HG03520 (cell line): ENCODE data around the gene FAM177A1.
"Not testable (repeated sequence)": the region's sequence is repeated elsewhere in the genome, so short reads cannot be mapped to it uniquely, and the experiment has no call there.

ENCODE experiments used
- ATAC-seq: cut with Tn5 transposase; IDR thresholded peaks from one replicate; pipeline ENCODE4 v1.9.1; 2021; ENCODE audit warnings: mild to moderate bottlenecking, moderate library complexity; ENCODE audit not compliant: unreplicated experiment

FAM177A1 gene

DNA sequence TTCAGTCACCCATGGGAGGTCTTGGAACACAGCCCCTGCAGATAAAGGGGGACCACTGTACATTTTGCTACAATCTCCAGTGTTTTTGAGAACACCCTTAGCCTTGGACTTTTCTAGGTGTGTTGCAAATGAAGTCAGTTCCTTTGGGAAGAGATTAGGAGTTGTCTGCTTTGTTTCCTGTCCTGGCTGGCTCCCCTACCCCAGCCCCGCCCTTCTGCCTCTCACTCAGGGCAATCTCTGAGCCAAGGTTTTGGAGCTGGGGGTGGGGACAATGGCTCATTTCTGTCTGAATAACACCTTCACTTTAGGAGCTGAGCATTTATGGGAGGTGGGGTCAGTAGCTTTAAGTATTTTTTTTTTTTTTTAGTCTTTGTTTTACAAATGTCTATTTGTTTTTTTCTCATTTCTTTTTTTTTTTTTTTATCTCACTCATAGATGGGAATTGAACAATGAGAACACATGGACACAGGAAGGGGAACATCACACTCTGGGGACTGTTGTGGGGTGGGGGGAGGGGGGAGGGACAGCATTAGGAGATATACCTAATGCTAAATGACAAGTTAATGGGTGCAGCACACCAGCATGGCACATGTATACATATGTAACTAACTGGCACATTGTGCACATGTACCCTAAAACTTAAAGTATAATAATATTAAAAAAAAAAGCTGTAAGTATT is 15.2 kb downstream of the FAM177A1 start:
- ATAC-seq, result not testable (repeated sequence)

DNA sequence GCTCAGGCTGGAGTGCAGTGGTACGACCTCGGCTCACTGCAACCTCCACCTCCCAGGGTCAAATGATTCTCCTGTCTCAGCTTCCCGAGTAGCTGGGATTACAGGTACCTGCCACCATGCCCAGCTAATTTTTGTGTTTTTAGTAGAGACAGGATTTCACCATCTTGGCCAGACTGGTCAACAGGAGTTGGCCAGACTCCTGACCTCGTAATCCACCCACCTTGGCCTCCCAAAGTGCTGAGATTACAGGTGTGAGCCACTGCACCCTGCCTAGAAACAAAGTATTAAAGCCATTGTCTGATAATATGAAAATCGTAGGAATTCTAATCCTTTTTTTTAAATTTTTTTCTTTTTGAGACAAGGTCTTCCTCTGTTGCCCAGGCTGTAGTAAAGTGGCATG is 19.7 kb downstream of the FAM177A1 start:
- not testable (repeated sequence) for ATAC-seq

DNA sequence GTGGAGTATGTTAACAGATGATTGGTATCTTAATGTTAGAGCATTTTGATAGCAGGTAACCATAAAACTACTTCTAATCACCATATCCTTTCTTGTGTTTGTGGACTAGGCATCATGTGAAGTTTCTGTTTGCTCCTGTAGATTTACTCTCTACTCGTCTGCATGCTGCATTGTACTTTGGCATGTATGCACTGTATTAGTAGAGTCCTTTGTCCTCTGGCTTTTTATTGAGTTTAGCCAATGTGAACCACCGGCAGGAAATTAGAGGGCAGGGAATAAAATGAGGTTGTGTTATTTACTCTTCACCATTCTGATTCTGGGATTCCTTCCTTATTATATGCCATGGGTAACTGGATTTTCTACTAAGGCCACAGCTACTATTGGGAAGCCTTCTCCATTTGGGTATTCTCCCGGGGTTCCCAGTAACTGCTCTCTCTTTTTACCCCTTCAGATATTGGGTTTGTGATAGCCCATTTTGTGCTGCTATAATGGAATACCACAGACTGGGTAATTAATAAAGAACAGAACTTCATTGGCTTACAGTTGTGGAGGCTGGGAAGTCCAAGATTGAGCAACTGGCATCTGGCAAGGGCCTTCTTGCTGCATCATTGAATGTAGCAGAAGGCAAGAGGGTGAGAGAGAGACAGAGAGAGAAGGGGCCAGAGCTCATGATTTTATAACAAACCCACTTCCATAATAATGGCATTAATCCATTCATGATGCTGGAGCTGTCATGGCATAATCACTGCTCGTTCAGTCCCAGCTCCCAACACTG is 22.4 kb downstream of the FAM177A1 start:
- ATAC-seq, result no peak

DNA sequence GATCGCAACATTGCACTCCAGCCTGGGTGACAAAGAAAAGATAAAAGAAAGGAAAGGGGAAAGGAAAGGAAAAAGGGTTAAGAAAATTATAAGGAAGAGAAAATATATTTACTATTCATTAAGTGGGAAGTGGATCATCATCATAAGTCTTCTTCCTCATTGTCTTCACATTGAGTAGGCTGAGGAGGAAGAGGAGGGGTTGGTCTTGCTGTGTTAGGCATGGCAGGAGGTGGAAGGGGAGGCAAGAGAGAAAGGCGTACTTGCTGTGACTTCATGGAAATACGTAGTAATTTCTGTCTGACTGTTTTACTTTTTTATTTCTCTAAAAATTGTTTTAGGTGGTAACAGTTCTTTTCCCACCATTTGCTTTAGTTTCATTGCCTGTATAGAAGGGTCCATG is 26.2 kb downstream of the FAM177A1 start:
- ATAC-seq, result no peak

DNA sequence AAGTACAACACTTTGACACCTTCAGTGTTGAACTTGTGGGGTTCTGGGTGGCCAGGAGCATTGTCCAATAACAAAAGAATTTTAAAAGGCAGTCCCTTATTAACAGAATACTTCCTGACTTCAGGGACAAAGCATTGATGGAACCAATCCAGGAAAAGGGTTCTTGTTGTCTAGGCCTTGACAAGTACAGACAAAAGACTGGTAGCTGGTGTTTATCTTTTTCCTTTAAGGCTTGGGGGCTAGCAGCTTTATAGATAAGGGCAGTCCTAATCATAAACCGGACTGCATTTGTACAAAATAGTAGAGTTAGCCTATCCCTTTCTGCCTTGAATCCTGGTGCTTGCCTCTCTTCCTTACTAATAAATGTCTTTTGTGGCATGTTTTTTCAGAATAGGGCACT is 27.4 kb downstream of the FAM177A1 start:
- no peak for ATAC-seq

DNA sequence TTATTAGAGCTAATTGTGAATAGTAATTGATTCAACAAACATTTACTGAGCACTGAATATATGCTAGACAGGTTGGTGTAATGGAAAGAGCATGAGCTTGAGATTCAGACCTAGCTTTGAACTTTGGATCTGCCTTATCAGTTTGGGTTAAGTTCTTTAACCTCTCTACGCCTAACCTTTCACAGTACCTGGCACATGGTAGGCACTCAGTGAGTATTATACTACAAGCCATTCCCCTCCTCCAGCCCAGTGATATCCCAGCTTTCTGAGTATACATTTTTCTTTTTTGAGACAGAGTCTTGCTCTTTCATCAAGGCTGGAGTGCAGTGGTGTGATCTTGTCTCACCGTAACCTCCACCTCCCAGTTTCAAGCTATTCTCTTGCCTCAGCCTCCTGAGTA is 32.0 kb downstream of the FAM177A1 start:
- no peak for ATAC-seq

DNA sequence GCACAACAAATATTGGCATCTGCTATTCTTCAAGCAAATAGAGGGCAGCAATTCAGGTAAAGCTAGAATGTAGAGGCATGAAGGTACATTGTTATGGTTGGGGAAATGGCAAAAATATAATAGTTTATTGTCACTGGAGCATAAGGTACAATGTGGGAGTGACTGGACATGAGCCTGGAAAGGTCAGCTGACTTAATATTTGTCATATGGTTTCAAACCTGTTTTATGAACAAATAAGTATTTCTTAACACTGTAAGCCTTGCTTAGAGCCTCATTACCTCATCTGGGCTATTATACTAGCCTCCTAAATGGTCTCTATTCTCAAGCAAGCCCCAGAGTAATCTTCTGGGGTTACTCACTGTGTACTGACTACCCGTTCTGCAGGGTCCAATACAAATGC is 33.7 kb downstream of the FAM177A1 start:
- no peak for ATAC-seq

DNA sequence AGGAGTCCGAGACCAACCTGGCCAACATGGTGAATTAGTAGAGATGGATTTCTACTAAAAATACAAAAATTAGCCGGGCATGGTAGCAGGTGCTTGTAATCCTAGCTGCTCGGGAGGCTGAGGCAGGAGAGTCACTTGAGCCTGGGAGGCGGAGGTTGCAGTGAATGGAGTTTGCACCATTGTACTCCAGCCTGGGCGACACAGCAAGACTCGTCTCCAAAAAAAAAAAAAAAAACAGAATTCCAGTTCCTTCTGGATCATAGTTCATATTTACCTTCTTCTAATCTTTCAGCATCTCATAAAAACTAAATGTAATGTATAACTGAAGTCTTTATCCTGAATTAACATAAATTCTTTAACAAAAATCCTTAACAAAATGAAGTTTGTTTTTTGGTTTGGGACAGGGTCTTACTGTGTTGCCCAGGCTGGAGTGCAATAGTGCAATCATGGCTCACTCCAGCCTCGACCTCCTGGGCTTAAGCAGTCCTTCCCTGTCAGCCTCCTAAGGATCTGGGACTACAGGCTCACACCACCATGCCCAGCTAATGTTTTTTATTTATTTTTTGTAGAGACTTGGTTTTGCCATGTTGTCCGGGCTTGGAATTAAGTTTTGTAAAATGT is 37.6 kb downstream of the FAM177A1 start:
- no peak for ATAC-seq

DNA sequence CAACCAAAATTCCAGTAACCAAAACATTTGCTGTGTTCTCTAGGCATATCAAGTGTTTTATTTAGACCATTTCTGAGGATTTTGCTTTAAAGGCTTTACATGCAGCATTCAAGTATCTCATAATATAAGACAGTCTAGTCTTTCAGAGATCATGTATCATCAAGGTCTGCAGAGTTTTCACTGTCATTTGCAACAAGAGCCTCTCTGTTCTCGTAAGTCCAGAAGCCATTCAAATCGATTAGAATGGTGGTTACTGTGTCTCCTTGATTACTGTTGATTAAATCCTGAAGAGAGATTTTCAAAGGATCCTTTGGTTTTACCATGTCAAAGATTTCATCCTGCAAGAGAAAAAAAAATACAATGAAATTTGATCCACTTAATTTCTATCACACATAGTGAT is 39.4 kb downstream of the FAM177A1 start:
- no peak for ATAC-seq

DNA sequence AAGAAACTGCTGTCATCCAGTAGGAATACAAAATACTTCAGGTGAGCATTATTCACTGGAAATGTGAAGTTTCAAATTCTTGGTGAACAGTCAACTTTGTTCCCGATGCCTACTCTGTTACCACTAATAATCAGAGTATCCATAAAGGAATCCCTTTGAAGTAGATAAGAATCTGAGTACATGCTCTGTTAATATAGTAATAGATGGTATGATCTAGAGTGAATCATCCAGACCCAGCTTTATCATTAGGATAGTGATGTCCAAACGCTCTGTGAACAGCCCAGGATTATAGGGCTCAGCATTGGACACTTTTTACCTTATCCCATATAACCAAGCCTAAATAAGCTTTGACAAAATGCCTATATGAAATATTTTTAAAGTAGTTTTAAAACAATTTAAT is 42.4 kb downstream of the FAM177A1 start:
- no peak for ATAC-seq

DNA sequence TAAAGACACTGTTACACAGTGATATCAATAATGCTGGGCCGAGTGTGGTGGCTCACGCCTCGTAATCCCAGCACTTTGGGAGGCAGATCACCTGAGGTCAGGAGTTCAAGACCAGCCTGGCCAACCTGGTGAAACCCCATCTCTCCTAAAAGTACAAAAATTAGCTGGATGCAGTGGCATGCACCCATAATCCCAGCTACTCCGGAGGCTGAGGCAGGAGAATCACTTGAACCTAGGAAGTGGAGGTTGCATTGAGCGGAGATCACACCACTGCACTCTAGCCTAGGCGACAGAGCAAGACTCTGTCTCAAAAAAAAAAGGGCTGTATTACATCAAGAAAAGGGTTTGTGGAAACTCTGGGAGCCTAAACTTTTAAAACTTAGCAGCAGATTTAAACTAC is 48.6 kb downstream of the FAM177A1 start:
- ATAC-seq, result not testable (repeated sequence)

DNA sequence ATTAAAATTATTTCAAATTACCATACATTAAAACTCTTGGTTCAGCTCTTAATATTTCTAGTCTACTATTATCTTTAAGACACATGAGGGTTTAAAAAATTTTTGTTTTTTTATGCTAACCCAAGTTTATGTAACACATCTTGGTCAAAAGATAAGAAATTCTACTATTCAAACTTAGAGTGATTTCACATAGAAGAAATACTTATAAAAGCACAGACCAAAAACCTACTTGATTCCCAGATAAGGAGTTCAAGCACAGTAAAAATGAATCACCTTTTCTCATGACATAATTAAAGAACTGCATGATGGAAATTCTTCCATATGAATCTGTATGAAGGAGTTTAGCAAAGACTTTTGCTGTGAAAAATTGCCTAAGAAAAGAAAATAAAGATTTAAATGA is 61.8 kb downstream of the FAM177A1 start:
- ATAC-seq, result no peak

DNA sequence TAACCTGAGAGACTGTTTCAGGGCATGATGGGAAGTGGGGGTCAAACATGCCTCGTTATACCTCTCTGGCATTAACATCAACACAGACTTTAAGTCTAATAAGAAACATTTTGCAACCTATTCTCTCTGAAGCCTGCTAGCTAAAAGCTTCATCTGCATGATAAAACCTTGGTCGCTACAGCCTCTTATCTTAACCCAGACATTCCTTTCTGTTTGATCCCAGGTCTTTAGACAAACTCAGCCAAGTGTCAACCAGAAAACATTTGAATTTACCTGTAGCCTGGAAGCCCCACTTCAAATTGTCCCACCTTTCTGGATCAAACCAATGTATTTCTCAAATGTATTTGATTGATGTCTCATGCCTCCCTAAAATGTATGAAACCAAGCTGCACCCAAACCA is 66.6 kb downstream of the FAM177A1 start:
- ATAC-seq, result no peak

DNA sequence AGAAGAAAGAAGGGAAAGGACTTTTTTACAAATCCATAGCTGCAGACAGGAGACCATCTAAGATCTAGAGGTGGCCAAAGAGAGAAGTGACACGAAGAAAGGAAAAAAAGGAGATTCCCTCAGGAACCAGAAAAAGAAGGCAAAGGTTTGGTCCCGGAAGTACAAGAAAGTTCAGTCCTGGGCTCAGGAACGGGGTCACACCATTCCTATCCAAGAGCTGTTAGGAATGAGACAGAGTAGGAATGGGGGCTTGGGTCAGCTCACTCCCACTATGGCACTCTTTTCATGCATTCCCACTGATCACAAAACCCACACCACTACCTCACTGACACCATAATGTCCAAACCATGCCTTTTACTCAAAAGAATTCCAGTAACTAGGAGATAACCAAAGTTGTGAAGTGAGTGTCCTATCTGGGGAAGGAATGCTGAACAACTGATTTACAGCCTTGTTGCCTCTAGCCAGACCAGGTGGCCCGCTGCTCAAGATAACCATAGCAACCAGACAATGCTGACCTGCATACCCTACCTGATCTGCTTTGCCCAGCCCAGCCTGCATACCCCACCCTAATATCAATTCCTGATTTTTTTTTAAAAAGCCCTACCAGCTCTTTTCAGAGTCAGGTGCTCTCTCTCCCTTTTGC is 67.4 kb downstream of the FAM177A1 start:
- ATAC-seq, result no peak

DNA sequence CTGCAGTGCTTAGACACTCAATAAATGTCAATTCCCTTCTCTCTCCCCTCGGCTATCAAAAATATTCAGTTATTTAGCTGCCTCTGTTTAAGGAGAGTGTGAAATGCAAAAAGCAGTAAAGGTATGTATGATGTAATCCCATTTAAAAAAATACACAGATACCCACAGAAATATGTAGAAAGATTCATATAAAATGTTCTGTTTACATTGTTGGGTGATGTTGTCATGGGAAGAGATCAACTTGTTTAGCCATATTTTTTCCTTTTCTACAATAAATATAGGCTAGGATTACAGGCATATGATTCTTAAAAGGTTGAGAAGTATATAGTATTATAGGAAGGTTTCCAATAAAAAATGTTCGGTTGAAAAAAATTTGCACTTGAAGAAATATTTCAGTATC is 68.0 kb downstream of the FAM177A1 start:
- no peak for ATAC-seq

DNA sequence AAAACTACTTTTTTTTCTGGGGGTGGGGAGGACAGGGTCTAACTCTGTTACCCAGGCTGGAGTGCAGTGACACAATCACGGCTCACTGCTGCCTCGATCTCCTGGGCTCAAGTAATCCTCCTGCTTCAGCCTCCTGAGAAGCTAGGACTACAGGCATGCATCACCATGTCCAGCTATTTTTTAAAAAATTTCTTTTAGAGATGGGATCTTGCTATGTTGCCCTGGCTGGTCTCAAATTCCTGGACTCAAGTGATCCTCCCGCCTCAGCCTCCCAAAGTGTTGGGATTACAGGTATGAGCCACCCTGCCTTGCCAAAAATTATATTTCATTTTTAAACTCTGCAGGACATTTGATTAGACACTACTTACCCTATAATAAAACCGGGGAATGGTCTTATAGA is 70.2 kb downstream of the FAM177A1 start:
- no peak for ATAC-seq

DNA sequence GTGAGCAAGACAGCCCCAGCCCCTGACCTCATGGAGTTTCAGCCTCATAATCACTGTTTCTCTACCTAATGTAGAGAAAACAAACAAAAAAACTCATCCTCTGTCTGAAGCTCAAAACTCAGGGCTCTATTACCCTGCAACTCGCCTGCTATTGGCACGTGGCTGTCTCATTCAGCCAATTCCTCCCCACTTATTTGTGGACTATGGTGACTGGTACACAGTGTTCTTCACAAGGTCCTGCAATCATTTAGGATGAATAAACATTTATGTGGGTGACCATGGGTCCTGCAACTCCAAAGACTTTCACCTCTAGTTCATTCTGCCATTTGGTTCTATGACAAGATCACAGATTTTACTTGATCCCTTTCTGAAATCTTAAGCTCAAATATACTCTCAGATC is 71.0 kb downstream of the FAM177A1 start:
- no peak for ATAC-seq

DNA sequence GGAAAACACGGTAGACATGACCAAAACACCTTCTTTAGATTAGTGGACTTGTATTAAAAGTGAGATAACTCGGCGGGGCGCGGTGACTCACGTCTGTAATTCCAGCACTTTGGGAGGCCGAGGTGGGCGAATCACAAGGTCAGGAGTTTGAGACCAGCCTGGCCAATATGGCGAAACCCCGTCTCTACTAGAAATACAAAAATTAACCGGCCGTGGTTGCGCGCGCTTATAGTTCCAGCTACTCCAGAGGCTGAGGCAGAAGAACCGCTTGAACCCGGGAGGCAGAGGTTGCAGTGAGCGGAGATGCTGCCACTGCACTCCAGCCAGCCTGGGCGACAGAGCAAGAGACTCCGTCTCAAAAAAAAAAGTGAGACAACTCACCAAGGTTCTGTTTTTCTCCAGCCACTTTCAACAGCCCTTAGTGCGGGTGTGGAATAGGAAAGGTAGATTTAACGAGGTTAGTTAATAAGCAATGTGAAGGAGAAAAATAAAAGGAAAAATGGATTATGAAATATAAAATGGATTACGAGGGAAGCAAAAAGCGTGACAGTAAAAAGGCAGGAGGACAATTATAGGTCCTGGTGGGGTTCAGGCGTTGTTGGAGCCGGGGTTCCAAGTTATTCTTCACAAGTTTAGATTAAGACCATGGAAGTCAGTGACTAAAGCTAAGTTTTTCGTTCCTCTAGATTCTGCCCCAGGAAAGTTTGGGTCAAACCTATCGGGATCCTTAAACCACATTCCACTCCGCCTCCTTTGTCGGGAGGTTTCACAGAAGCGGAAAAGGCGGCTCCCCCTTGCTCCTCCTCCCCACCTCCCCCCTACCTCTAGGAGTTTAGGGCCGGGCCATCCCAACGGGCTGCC is 75.2 kb downstream of the FAM177A1 start:
- peak; percentile 1 for ATAC-seq

DNA sequence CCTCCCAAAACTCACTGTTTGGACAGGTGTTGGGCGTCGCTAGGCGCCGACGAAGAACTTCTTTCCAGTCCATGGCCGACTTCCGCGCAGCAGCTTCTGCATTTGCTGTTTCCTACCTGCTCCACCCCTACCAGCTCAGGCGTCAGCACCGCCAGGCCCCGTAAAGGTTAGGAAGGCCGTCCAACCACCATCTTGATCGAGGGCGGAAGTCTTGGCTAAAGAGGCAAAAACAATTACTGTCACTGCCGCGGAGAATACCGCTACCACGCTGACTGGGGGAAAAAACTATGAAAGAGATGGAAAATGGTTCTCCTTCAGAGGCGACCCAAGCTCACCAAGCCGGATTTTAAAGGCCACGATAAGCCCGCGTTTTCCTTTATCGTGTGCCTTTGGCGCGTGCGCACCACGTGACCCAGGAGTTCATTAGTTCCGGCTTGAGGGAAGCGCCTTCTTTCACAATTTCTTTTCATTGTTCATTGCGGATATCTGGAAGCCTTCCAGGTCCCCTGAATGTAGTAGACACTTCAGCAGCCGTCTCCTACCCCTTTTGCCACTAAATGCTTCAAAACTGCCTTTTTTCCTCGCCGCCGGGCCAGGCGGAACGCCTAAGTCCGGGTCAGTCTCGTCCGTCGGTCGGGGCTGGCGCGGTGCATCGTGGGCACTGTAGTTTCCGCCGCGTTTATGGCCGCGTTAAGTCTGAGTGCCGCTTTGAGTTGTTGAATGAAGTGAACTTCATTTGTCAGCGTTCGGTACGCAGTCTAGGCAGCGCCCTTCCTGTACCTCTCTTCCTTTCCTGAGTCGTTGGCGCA is 76.0 kb downstream of the FAM177A1 start, which contains the start of the genes PPP2R3C and PRORP:
TSS of gene PPP2R3C (minus strand) at position 104 of the 809 bp plus-strand sequence. CDS start at position 73, 31 bp downstream.
TSS of gene PRORP (plus strand) at position 666 of the 809 bp plus-strand sequence. CDS start 694 bp downstream, outside the sequence.
- ATAC-seq, result peak; percentile 76
